Loucy (cell line): ENCODE data around the gene PLN.

Experiments
- H2AFZ ChIP-seq: fragments of 200-600 bp; sonication (generic); 2 replicates; pipeline ENCODE4 v1.6.0; 2016; ENCODE audit warnings: antibody characterized with exemption, mild to moderate bottlenecking, low read length, moderate library complexity
- H3F3A ChIP-seq: fragments of 200-600 bp; 2 replicates; pipeline ENCODE4 v1.6.0; 2016; ENCODE audit warnings: antibody characterized with exemption, low read depth, mild to moderate bottlenecking
- H3K27me3 ChIP-seq: fragments of 200-600 bp; sonication (generic); 2 replicates; pipeline ENCODE4 v1.6.1; 2014; ENCODE audit warnings: low read length, mild to moderate bottlenecking; ENCODE audit not compliant: insufficient read depth, poor library complexity, severe bottlenecking
- H3K36me3 ChIP-seq: fragments of 200-600 bp; sonication (generic); 2 replicates; pipeline ENCODE4 v1.6.1; 2016; ENCODE audit warnings: low read length; ENCODE audit not compliant: insufficient read depth
- H3K4me1 ChIP-seq: fragments of 200-600 bp; sonication (generic); 2 replicates; pipeline ENCODE4 v1.5.1; 2014; ENCODE audit warnings: low read length, mild to moderate bottlenecking; ENCODE audit not compliant: insufficient read depth, poor library complexity, severe bottlenecking
- H3K4me2 ChIP-seq: fragments of 200-600 bp; sonication (generic); 2 replicates; pipeline ENCODE4 v1.6.0; 2014; ENCODE audit warnings: antibody characterized with exemption, low read length, low read depth, mild to moderate bottlenecking; ENCODE audit not compliant: poor library complexity, severe bottlenecking
- H3K4me3 ChIP-seq: fragments of 200-600 bp; sonication (generic); 2 replicates; pipeline ENCODE4 v1.5.1; 2014; ENCODE audit warnings: low read length, mild to moderate bottlenecking, mixed read lengths; ENCODE audit not compliant: poor library complexity, severe bottlenecking
- H3K79me2 ChIP-seq: fragments of 200-600 bp; sonication (generic); 2 replicates; pipeline ENCODE4 v1.6.1; 2014; ENCODE audit warnings: low read length; ENCODE audit not compliant: insufficient read depth
- H3K9ac ChIP-seq: fragments of 200-600 bp; sonication (generic); 2 replicates; pipeline ENCODE4 v1.6.0; 2014; ENCODE audit warnings: mild to moderate bottlenecking, low read depth, low read length, moderate library complexity; ENCODE audit not compliant: poor library complexity, severe bottlenecking
- H3K9me2 ChIP-seq: fragments of 200-600 bp; sonication (generic); replicated peaks from 2 replicates; pipeline ENCODE4 v1.6.1; 2016; ENCODE audit warnings: low read depth, low read length, mixed read lengths
- H3K9me3 ChIP-seq: fragments of 200-600 bp; sonication (generic); 2 replicates; pipeline ENCODE4 v1.6.1; 2014; ENCODE audit warnings: mild to moderate bottlenecking, antibody characterized with exemption, low read length, low read depth; ENCODE audit not compliant: insufficient read depth
- H4K20me1 ChIP-seq: fragments of 200-600 bp; sonication (generic); 2 replicates; pipeline ENCODE4 v1.6.0; 2014; ENCODE audit warnings: antibody characterized with exemption, low read length, mild to moderate bottlenecking; ENCODE audit not compliant: insufficient read depth, poor library complexity, severe bottlenecking
- CTCF ChIP-seq: fragments of 200-600 bp; sonication (generic); conservative IDR thresholded peaks from 2 replicates; pipeline ENCODE4 v1.5.1; 2014; ENCODE audit warnings: mild to moderate bottlenecking, antibody characterized with exemption, low read length
- EZH2phosphoT487 ChIP-seq: fragments of 200-600 bp; IDR thresholded peaks from 2 replicates; pipeline ENCODE4 v1.6.1; 2018; ENCODE audit warnings: antibody characterized with exemption, mild to moderate bottlenecking, moderate library complexity, borderline replicate concordance

The PLN gene

DNA sequence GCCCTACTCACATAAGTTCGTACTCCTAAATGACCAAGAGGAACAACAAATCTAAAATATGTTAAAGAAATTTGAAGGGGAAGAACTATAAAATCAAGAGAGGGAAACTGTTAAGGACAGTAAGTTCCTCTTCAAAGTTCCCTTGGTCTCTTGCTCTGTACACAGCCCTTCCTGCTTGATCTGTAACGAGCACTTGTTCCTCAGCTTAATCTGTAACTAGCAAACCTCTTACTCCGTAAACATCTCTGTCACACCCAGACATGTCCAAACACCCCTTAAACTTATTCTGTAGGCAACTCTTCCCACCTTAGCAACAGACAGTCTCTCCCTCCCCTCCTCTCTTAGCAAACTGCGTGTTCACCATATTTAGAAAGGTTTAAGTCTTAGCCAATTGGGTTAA is 29.9 kb downstream of the PLN start:
- Histone ChIP-seq H3K4me3 (no peak overlapping the region), H3K36me3 (peaks cover 50% of the 10 kb centered on the region), H3K9me3 (peaks cover 22% of the 10 kb centered on the region; the same call in 1 of the 2 replicates), H3F3A (no peaks in the 10 kb centered on the region), H3K9ac (no peak overlapping the region), H2AFZ (no peak overlapping the region), H3K79me2 (peaks cover 71% of the 10 kb centered on the region; the same call in 1 of the 2 replicates), H3K27me3 (no peaks in the 10 kb centered on the region), H3K4me2 (no peak overlapping the region), H3K4me1 (no peaks in the 10 kb centered on the region), H3K9me2 (no peaks in the 10 kb centered on the region), H4K20me1 (peaks cover 3% of the 10 kb centered on the region)
- no peak for TF ChIP-seq EZH2phosphoT487
- no peak for TF ChIP-seq CTCF

DNA sequence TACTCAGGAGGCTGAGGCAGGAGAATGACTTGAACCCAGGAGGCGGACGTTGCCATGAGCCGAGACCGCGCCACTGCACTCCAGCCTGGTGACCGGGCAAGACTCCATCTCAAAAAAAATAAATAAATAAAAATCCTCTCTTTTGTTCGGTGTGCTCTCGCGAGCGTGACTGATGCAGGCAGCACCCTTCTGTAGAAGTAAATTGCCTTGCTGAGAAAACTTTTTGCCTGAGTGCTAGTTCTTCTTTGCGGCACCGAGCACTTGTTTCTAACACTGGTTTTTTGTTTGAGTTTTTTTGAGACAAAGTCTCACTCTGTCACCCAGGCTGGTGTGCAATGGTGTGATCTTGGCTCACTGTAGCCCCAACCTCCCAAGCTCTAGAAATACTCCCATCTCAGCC is 30.5 kb downstream of the PLN start:
- Histone ChIP-seq H2AFZ (no peak overlapping the region), H3K27me3 (no peaks in the 10 kb centered on the region), H3K36me3 (peaks cover 50% of the 10 kb centered on the region), H3F3A (no peaks in the 10 kb centered on the region), H3K9me2 (no peaks in the 10 kb centered on the region), H3K9ac (no peak overlapping the region), H3K4me3 (no peak overlapping the region), H4K20me1 (peaks cover 3% of the 10 kb centered on the region), H3K4me2 (no peak overlapping the region), H3K79me2 (peaks cover 71% of the 10 kb centered on the region; the same call in 1 of the 2 replicates), H3K4me1 (no peaks in the 10 kb centered on the region), H3K9me3 (peaks cover 22% of the 10 kb centered on the region; the same call in 1 of the 2 replicates)
- TF ChIP-seq CTCF: no peak
- TF ChIP-seq EZH2phosphoT487: no peak

DNA sequence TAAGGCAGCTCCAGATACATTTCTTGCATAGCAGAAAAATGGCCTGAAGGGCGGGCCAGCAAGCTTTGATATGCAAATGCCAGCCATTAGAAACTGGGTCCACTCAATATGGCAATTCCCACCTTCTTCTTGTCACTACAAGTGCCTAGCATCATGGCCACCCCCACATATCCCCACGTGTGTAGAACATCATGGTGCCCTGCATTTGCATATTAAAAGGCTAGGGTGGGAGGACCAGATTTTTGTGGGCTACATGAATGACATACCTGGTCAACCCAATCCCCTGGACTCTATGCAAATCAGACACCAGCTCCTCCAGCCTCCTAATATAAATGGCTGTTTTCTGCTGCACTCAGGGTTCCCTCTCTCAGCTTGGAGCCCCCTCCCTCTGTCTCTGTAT is 31.7 kb downstream of the PLN start:
- no peak for TF ChIP-seq CTCF
- TF ChIP-seq EZH2phosphoT487: no peak
- H3K36me3 ChIP-seq: peaks cover 39% of the 10 kb centered on the region

More for the DNA sequence above, 31.7 kb downstream of the PLN start:
- no peak overlapping the region for H3K9ac ChIP-seq
- H3K4me1 ChIP-seq: no peaks in the 10 kb centered on the region
- peaks cover 3% of the 10 kb centered on the region for H4K20me1 ChIP-seq
- H3K4me3 ChIP-seq: no peak overlapping the region
- H3F3A ChIP-seq: no peaks in the 10 kb centered on the region
- H3K9me3 ChIP-seq: peaks cover 12% of the 10 kb centered on the region; the same call in 1 of the 2 replicates
- no peak overlapping the region for H3K4me2 ChIP-seq
- no peak overlapping the region for H2AFZ ChIP-seq
- H3K79me2 ChIP-seq: peaks cover 66% of the 10 kb centered on the region; the same call in 1 of the 2 replicates
- H3K27me3 ChIP-seq: no peaks in the 10 kb centered on the region
- no peaks in the 10 kb centered on the region for H3K9me2 ChIP-seq
